GM21367 (cell line): Measurements from ENCODE around the gene ATF3.
"Not testable (repeated sequence)": the region's sequence is repeated elsewhere in the genome, so short reads cannot be mapped to it uniquely, and the experiment has no call there.

Experiments used
- ATAC-seq: cut with Tn5 transposase; IDR thresholded peaks from one replicate; pipeline ENCODE4 v1.9.1; 2021; ENCODE audit not compliant: unreplicated experiment

The ATF3 gene

GRCh38 chr1:212649020-212649419, 40.5 kb downstream of the ATF3 start:
- no peak for ATAC-seq

GRCh38 chr1:212650228-212650627, 41.7 kb downstream of the ATF3 start:
- ATAC-seq: no peak

- no peak for ATAC-seq
Measured at GRCh38 chr1:212651521-212651920, 43.0 kb downstream of the ATF3 start.

GRCh38 chr1:212651977-212652376, 43.4 kb downstream of the ATF3 start:
- no peak for ATAC-seq

- ATAC-seq: no peak
Measured at GRCh38 chr1:212652609-212653008, 44.0 kb downstream of the ATF3 start.

GRCh38 chr1:212655668-212656440, 47.3 kb downstream of the ATF3 start:
- ATAC-seq: no peak

GRCh38 chr1:212656730-212657129, 48.2 kb downstream of the ATF3 start:
- ATAC-seq: no peak

GRCh38 chr1:212658250-212658649, 49.7 kb downstream of the ATF3 start:
- not testable (repeated sequence) for ATAC-seq

GRCh38 chr1:212664409-212665199, 56.0 kb downstream of the ATF3 start:
- no peak for ATAC-seq

- peak; percentile 89 for ATAC-seq
Measured at GRCh38 chr1:212665241-212666115, 56.9 kb downstream of the ATF3 start.

GRCh38 chr1:212666116-212666775, 57.7 kb downstream of the ATF3 start:
- ATAC-seq: no peak

GRCh38 chr1:212667223-212668139, 58.9 kb downstream of the ATF3 start:
- no peak for ATAC-seq

GRCh38 chr1:212668477-212668876, 59.9 kb downstream of the ATF3 start:
- ATAC-seq: no peak

- ATAC-seq: no peak
Measured at GRCh38 chr1:212669102-212669501, 60.5 kb downstream of the ATF3 start.

- ATAC-seq: no peak
Measured at GRCh38 chr1:212669600-212669999, 61.0 kb downstream of the ATF3 start.

- no peak for ATAC-seq
Measured at GRCh38 chr1:212670301-212670700, 61.7 kb downstream of the ATF3 start.
